ENCODE data around the gene FGF10.

Gene FGF10

DNA sequence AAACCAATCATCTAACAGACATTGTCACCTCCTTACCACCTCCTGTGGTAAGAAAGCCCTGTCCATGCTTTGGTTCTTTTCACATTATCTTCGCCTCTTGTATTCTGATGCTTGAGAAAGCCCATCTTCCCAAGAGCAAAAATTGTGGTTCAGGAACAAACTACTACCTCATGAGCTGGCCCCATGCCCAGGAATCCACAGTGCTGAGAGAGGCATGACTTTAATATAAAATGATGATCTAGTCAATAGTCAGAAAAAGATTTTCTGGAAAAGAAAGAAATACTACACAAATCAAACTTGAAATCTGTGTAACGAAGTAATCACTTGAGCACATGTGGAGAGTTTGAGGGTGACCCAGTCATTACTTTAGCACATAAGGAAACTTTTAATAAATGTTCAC lies 94.7 kb downstream of the FGF10 start:
- no peaks in the 10 kb centered on the region for H3K9me3 ChIP-seq
- TF ChIP-seq, protein P1, sequence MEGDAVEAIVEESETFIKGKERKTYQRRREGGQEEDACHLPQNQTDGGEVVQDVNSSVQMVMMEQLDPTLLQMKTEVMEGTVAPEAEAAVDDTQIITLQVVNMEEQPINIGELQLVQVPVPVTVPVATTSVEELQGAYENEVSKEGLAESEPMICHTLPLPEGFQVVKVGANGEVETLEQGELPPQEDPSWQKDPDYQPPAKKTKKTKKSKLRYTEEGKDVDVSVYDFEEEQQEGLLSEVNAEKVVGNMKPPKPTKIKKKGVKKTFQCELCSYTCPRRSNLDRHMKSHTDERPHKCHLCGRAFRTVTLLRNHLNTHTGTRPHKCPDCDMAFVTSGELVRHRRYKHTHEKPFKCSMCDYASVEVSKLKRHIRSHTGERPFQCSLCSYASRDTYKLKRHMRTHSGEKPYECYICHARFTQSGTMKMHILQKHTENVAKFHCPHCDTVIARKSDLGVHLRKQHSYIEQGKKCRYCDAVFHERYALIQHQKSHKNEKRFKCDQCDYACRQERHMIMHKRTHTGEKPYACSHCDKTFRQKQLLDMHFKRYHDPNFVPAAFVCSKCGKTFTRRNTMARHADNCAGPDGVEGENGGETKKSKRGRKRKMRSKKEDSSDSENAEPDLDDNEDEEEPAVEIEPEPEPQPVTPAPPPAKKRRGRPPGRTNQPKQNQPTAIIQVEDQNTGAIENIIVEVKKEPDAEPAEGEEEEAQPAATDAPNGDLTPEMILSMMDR (IDR thresholded peaks at IDR 0.05; ENCODE audit: low read depth, low read length) = no peak

DNA sequence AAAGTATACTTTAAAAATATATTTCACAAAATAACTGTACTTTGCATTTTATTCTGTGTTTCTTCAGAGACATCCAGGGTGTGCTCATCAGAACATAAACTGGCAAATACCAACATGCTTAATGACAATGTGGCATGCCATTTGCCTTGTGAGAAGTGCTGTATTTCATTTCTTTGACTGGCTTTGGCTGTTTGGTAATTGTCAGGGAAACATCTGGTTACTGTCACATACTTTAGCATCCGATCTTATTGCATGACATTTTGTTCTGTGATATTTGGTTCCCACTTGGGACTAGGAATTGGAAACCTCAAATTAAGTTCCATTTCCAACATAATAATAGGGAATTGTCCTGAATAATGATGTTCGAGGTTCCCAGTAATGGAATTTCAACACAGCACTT lies 96.5 kb downstream of the FGF10 start:
- Histone ChIP-seq H3K27me3 (no peaks in the 10 kb centered on the region), H3K4me1 (no peaks in the 10 kb centered on the region), H3K9me3 (no peaks in the 10 kb centered on the region), H3K4me3 (ENCODE audit: low read depth, low read length) (no peak overlapping the region), H3K36me3 (no peaks in the 10 kb centered on the region)
- TF ChIP-seq, protein P1 (IDR thresholded peaks at IDR 0.05; ENCODE audit: low read depth, low read length) = no peak
- no peak for DNase-seq

More for the DNA sequence above, 94.7 kb downstream of the FGF10 start:
- no peaks in the 10 kb centered on the region for H3K27me3 ChIP-seq
- H3K4me1 ChIP-seq = no peaks in the 10 kb centered on the region
- no peak for DNase-seq
- no peak overlapping the region for H3K4me3 ChIP-seq (ENCODE audit: low read depth, low read length)
- no peaks in the 10 kb centered on the region for H3K36me3 ChIP-seq

DNA sequence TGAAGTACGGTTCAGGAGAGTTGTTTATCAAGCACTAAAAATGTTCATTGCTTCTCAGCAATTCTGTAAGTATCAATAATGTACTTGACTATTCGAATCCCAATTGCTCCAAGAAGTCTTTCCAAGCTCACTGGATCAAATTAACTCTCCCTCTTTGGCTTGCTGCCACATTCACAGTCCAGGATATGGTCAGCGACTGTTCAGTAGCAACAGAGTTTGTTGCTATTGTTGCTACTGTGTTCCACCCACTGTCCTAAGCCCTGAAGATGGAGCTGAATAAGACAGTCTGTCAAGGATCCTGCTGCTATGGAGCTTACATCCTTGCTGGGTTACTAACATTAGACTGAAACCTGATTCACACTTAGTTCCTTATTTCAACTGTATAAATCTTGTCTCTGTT lies 110.8 kb downstream of the FGF10 start:
- DNase-seq = no peak
- H3K9me3 ChIP-seq = no peaks in the 10 kb centered on the region
- H3K27me3 ChIP-seq = no peaks in the 10 kb centered on the region
- H3K4me3 ChIP-seq (ENCODE audit: low read depth, low read length) = no peak overlapping the region
- H3K4me1 ChIP-seq = no peaks in the 10 kb centered on the region
- no peaks in the 10 kb centered on the region for H3K36me3 ChIP-seq
- TF ChIP-seq, protein P1 (IDR thresholded peaks at IDR 0.05; ENCODE audit: low read depth, low read length) = no peak

DNA sequence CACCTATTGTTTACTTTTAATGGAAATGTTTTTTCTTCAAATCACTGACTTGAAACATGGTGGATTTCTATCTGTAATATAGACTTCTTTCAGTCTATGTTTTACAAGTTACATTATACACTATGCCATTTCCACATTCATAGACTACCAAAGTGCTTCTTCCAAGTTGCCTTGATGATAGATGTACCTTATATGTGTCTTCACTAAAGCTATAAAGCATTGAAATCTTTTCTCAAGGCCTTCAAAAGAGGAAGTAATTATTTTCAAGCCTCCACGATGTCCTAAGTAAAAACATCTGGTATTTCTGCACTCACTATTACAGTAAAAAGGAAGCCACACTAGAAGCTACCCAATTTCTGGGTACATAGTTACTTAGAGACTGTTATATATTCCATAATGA lies 113.3 kb downstream of the FGF10 start:
- Histone ChIP-seq H3K4me1 (no peaks in the 10 kb centered on the region), H3K27me3 (no peaks in the 10 kb centered on the region), H3K4me3 (ENCODE audit: low read depth, low read length) (no peak overlapping the region), H3K36me3 (no peaks in the 10 kb centered on the region), H3K9me3 (no peaks in the 10 kb centered on the region)
- DNase-seq = no peak
- TF ChIP-seq, protein P1 (IDR thresholded peaks at IDR 0.05; ENCODE audit: low read depth, low read length) = no peak

DNA sequence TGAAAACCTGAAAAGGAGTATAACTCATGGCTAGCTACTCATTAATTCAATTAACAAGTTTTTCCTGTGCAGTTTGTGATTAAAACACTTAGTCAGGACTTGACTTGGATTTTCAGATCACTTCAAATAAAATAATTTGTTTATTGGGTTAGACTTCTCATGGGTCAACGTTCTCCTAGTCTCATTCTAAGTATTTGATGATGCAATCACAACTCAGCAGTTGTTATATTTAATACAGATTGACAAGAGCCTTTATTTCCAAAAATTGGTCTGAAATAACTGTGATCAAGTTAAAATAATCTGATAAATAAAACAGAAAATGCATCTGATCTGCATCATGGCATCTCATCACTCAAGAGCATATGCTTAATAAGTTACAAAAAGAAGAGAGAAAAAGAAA lies 113.9 kb downstream of the FGF10 start:
- Histone ChIP-seq H3K27me3 (no peaks in the 10 kb centered on the region), H3K9me3 (no peaks in the 10 kb centered on the region), H3K4me1 (no peaks in the 10 kb centered on the region), H3K36me3 (no peaks in the 10 kb centered on the region), H3K4me3 (ENCODE audit: low read depth, low read length) (no peak overlapping the region)
- no peak for DNase-seq
- TF ChIP-seq, protein P1 (IDR thresholded peaks at IDR 0.05; ENCODE audit: low read depth, low read length) = no peak

DNA sequence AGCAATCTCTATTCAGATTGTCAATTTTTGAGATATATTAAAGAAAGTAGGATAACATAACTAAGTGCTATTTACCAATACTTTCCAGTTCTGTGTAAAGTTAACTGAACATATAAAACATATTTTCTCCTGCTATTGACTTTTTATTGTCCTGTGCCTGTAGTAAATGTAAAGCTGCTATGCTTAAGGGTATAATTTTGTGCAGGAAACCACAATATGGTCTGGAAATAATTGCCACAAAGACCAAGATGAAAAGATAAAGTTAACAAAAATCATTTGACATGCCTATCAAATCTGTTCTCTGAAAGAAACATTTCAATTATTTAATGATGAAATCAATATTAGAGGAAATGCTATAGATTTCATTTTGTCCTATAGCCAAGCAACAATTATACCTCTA lies 121.3 kb downstream of the FGF10 start:
- no peaks in the 10 kb centered on the region for H3K4me1 ChIP-seq
- no peaks in the 10 kb centered on the region for H3K9me3 ChIP-seq
- no peaks in the 10 kb centered on the region for H3K36me3 ChIP-seq
- TF ChIP-seq, protein P1 (IDR thresholded peaks at IDR 0.05; ENCODE audit: low read depth, low read length) = no peak
- no peaks in the 10 kb centered on the region; the same call in 1 of the 2 replicates for H3K27me3 ChIP-seq
- H3K4me3 ChIP-seq (ENCODE audit: low read depth, low read length) = no peak overlapping the region
- DNase-seq = no peak
